Measurements from ENCODE around the gene GNAO1. TPM values are rescaled to one million over a fixed set of nuclear protein-coding genes. Genes with fewer than 3 reads are reported as not detected.

The GNAO1 gene
- under 0.01 TPM in 1 of 2 replicates, not detected in the other for total RNA-seq

GRCh38 chr16:56191156-56191815 is at the start of gene GNAO1:
TSS of gene GNAO1 (plus strand) at chr16:56191489. CDS start at chr16:56192236, 747 bp downstream.
- DNase-seq (ENCODE audit: insufficient read length, low spot score, missing footprints) = peak; percentile 97
- no peaks in the 10 kb centered on the region for H3K9me3 ChIP-seq (ENCODE audit: low read depth, low read length)
- H2AFZ ChIP-seq (ENCODE audit: low read length) = peak within 1 kb of the TSS; percentile 41
- H3K4me3 ChIP-seq (ENCODE audit: insufficient read depth, low read length) = peak within 1 kb of the TSS; percentile 59
- no peak for TF ChIP-seq CTCF (IDR thresholded peaks at IDR 0.05; ENCODE audit: extremely low read depth, low read depth, low read length)
- no peaks in the 10 kb centered on the region for H3K4me1 ChIP-seq (ENCODE audit: insufficient read depth, low read length)
- no peak within 1 kb of the TSS for H3K27ac ChIP-seq (ENCODE audit: low read depth, low read length)
- H3K4me2 ChIP-seq (ENCODE audit: insufficient read depth, low read length) = peak within 1 kb of the TSS; percentile 64
- H4K20me1 ChIP-seq (ENCODE audit: insufficient read depth, low read length) = no peaks in the 10 kb centered on the region
- H3K27me3 ChIP-seq (ENCODE audit: insufficient read depth, low read length) = peaks cover 63% of the 10 kb centered on the region
- no peaks in the 10 kb centered on the region for H3K36me3 ChIP-seq (ENCODE audit: insufficient read depth, low read length)
- no peaks in the 10 kb centered on the region for H3K79me2 ChIP-seq (ENCODE audit: insufficient read depth, low read length)

- Histone ChIP-seq H3K4me1 (ENCODE audit: insufficient read depth, low read length) (no peaks in the 10 kb centered on the region), H3K79me2 (ENCODE audit: insufficient read depth, low read length) (no peaks in the 10 kb centered on the region), H3K27me3 (ENCODE audit: insufficient read depth, low read length) (no peaks in the 10 kb centered on the region), H2AFZ (ENCODE audit: low read length) (no peak overlapping the region), H3K4me2 (ENCODE audit: insufficient read depth, low read length) (no peak overlapping the region), H3K4me3 (ENCODE audit: insufficient read depth, low read length) (no peak overlapping the region), H3K9me3 (ENCODE audit: low read depth, low read length) (no peaks in the 10 kb centered on the region), H4K20me1 (ENCODE audit: insufficient read depth, low read length) (no peaks in the 10 kb centered on the region), H3K36me3 (ENCODE audit: insufficient read depth, low read length) (no peaks in the 10 kb centered on the region), H3K27ac (ENCODE audit: low read depth, low read length) (no peak overlapping the region)
- no peak for TF ChIP-seq CTCF (IDR thresholded peaks at IDR 0.05; ENCODE audit: extremely low read depth, low read depth, low read length)
- no peak for DNase-seq (ENCODE audit: insufficient read length, low spot score, missing footprints)
These were observed 47.6 kb upstream of the GNAO1 start for GRCh38 chr16:56143666-56144065.

GRCh38 chr16:56145369-56145768 is 45.9 kb upstream of the GNAO1 start:
- TF ChIP-seq CTCF (IDR thresholded peaks at IDR 0.05; ENCODE audit: extremely low read depth, low read depth, low read length) = no peak
- Histone ChIP-seq H3K9me3 (ENCODE audit: low read depth, low read length) (no peaks in the 10 kb centered on the region), H3K4me1 (ENCODE audit: insufficient read depth, low read length) (no peaks in the 10 kb centered on the region), H2AFZ (ENCODE audit: low read length) (no peak overlapping the region), H3K27me3 (ENCODE audit: insufficient read depth, low read length) (no peaks in the 10 kb centered on the region), H3K4me3 (ENCODE audit: insufficient read depth, low read length) (no peak overlapping the region), H4K20me1 (ENCODE audit: insufficient read depth, low read length) (no peaks in the 10 kb centered on the region), H3K4me2 (ENCODE audit: insufficient read depth, low read length) (no peak overlapping the region), H3K79me2 (ENCODE audit: insufficient read depth, low read length) (no peaks in the 10 kb centered on the region), H3K36me3 (ENCODE audit: insufficient read depth, low read length) (no peaks in the 10 kb centered on the region), H3K27ac (ENCODE audit: low read depth, low read length) (no peak overlapping the region)
- no peak for DNase-seq (ENCODE audit: insufficient read length, low spot score, missing footprints)

- DNase-seq (ENCODE audit: insufficient read length, low spot score, missing footprints) = no peak
- Histone ChIP-seq H3K27me3 (ENCODE audit: insufficient read depth, low read length) (no peaks in the 10 kb centered on the region), H3K27ac (ENCODE audit: low read depth, low read length) (no peak overlapping the region), H3K4me3 (ENCODE audit: insufficient read depth, low read length) (no peak overlapping the region), H3K4me1 (ENCODE audit: insufficient read depth, low read length) (no peaks in the 10 kb centered on the region), H3K79me2 (ENCODE audit: insufficient read depth, low read length) (no peaks in the 10 kb centered on the region), H3K36me3 (ENCODE audit: insufficient read depth, low read length) (no peaks in the 10 kb centered on the region), H4K20me1 (ENCODE audit: insufficient read depth, low read length) (no peaks in the 10 kb centered on the region), H2AFZ (ENCODE audit: low read length) (no peak overlapping the region), H3K9me3 (ENCODE audit: low read depth, low read length) (no peaks in the 10 kb centered on the region), H3K4me2 (ENCODE audit: insufficient read depth, low read length) (no peak overlapping the region)
- no peak for TF ChIP-seq CTCF (IDR thresholded peaks at IDR 0.05; ENCODE audit: extremely low read depth, low read depth, low read length)
These were observed 39.7 kb upstream of the GNAO1 start for GRCh38 chr16:56151621-56152020.

All from osteoblast (primary cell).